Prostate gland (tissue), 2 donors: ENCODE measurements around the gene PPY.

Experiments
- POLR2A ChIP-seq: fragments of 450-650 bp; IDR thresholded peaks from one replicate; pipeline ENCODE4 v1.6.1; 2016; ENCODE audit warnings: antibody characterized with exemption, mild to moderate bottlenecking
- TF ChIP-seq, protein P1 (sequence below), 4 experiments: fragments of 200-600 bp in 2 of 4; fragments of 450-650 bp in 2 of 4; sonication (generic) in 2 of 4; IDR thresholded peaks; 1 replicate in 3 of 4; 2 replicates in 1 of 4; pipeline ENCODE4 v1.5.1; 2016 to 2019; ENCODE audit warnings: antibody characterized with exemption in 4 of 4, mild to moderate bottlenecking in 2 of 4, moderate library complexity in 2 of 4

DNA sequence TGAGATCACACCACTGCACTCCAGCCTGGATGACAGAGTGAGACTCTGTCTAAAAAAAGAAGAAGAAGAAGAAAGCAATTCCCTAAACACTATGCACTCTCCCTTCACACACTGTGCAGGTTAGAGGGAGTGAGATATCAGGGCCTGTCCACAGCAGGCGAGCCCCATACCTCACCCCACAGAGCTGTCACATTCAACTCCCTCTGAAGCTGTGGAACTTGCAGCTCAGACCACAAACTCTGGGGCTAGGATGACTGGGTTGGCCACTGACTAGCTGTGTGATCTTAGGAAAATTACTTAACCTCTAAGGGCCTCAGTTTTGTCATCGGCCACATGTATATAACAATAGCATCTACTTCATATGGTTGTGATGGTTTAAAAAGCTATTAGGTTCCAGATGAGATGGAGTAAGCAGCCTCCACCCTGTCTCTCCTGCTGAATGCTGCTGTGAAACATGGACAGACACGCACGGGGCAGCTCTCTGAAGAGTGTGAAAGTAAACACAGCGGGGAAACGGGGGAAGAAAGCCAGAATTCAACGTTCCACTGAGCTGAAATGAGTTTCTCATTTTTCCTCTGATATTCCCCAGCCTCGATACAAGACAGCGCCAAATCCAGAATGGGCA, 25.1 kb upstream of the PPY start:
- TF ChIP-seq, protein P1, sequence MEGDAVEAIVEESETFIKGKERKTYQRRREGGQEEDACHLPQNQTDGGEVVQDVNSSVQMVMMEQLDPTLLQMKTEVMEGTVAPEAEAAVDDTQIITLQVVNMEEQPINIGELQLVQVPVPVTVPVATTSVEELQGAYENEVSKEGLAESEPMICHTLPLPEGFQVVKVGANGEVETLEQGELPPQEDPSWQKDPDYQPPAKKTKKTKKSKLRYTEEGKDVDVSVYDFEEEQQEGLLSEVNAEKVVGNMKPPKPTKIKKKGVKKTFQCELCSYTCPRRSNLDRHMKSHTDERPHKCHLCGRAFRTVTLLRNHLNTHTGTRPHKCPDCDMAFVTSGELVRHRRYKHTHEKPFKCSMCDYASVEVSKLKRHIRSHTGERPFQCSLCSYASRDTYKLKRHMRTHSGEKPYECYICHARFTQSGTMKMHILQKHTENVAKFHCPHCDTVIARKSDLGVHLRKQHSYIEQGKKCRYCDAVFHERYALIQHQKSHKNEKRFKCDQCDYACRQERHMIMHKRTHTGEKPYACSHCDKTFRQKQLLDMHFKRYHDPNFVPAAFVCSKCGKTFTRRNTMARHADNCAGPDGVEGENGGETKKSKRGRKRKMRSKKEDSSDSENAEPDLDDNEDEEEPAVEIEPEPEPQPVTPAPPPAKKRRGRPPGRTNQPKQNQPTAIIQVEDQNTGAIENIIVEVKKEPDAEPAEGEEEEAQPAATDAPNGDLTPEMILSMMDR (IDR thresholded peaks at IDR 0.05) = no peak
- no peak for TF ChIP-seq POLR2A
